PC-9 (cell line): ENCODE data around the gene AASS. TPM values are rescaled to one million over a fixed set of nuclear protein-coding genes. Genes with fewer than 3 reads are reported as not detected.

Experiments used
- total RNA-seq: library from RNA; stranded (reverse); gene quantifications from 2 replicates; pipeline ENCODE4 v1.2.3, GENCODE V29; 2021

AASS gene
- total RNA-seq, 1 experiment from 2014 or later: 8.5 TPM

Other genes starting within 250 kb of the AASS start
- not detected in 2 replicates for gene FEZF1, start 160.5 kb upstream of the AASS start, total RNA-seq